Right lobe of liver (tissue), 4 donors: ENCODE measurements around the gene PHOSPHO1.

Source experiments
- POLR2A ChIP-seq: fragments of 450-650 bp; IDR thresholded peaks from one replicate; pipeline ENCODE4 v1.6.1; 2017; ENCODE audit warnings: antibody characterized with exemption, mild to moderate bottlenecking
- TF ChIP-seq, protein P1 (sequence below), 4 donors: fragments of 200-600 bp in 3 of 4; fragments of 450-650 bp in 1 of 4; IDR thresholded peaks; one replicate each; pipeline versions ENCODE4 v1.5.1 to v1.8.0; 2016 to 2022; ENCODE audit warnings: antibody characterized with exemption in 4 of 4, mild to moderate bottlenecking in 2 of 4
- donor health status: DM: no; HTN: no; CAD: no.
- donor health status: DM: no; HTN: no; CAD: no.
- donor health status: DM: no; HTN: yes; CAD: no.

DNA sequence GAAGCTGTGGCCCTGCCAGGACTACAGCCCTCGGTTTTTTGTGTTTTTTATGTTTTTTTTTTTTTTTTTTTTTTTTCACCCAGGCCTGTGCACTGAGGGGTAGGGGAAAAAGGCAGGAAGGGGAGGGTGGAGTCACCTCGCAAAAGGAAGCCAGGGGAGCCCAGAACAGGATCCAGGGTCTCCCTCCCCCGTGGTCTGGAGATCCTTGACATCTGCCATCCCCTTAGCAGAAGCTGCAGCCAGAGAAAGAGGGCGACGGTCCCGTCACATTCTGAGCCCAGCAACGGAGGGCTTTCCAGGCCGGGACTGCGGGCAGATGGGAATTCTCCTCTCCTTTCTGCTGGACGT, 29.1 kb upstream of the PHOSPHO1 start:
- no peak for TF ChIP-seq POLR2A
- TF ChIP-seq, protein P1, sequence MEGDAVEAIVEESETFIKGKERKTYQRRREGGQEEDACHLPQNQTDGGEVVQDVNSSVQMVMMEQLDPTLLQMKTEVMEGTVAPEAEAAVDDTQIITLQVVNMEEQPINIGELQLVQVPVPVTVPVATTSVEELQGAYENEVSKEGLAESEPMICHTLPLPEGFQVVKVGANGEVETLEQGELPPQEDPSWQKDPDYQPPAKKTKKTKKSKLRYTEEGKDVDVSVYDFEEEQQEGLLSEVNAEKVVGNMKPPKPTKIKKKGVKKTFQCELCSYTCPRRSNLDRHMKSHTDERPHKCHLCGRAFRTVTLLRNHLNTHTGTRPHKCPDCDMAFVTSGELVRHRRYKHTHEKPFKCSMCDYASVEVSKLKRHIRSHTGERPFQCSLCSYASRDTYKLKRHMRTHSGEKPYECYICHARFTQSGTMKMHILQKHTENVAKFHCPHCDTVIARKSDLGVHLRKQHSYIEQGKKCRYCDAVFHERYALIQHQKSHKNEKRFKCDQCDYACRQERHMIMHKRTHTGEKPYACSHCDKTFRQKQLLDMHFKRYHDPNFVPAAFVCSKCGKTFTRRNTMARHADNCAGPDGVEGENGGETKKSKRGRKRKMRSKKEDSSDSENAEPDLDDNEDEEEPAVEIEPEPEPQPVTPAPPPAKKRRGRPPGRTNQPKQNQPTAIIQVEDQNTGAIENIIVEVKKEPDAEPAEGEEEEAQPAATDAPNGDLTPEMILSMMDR (IDR thresholded peaks at IDR 0.05): no peak
